AG09319 (cell line): ENCODE measurements around the gene PHETA1.

Experiments used
- DNase-seq: peaks from one replicate; pipeline ENCODE4 v3.0.0-alpha.2; 2010; ENCODE audit warnings: low read depth; ENCODE audit errors: extremely low read depth
- TF ChIP-seq, protein P1 (sequence below): IDR thresholded peaks from 2 replicates; pipeline ENCODE4 v1.5.1; 2011; ENCODE audit warnings: low read depth, mild to moderate bottlenecking, inconsistent platforms, low read length, moderate library complexity

The PHETA1 gene

DNA sequence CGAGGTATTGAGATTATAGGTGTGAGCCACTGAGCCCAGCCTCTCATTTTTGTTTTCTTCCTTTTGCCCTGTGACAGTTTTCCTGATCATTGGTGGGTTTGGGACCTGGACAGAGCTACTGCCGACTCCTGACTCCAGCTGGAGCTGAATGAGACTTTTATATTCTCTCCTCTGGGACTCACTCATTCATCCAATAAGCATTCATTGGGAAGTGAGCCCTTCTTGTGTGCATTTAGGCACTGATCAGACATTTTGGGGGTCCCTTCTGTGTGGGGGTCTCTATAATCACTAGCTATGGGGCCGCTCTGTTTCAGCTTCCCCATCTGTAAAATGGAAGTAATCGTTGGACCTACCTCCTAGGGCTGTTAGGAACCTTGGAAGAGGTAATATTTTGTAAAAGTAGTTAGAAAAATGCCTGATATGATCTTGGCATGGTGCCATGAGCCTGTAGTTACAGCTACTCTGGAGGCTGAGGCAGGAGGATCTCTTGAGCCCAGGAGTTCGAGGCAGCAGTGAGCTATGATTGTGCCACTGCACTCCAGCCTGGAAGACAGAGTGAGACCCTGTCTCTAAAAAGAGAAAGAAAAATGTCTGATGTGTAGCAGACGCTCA is 44.0 kb upstream of the PHETA1 start:
- DNase-seq: no peak
- TF ChIP-seq, protein P1, sequence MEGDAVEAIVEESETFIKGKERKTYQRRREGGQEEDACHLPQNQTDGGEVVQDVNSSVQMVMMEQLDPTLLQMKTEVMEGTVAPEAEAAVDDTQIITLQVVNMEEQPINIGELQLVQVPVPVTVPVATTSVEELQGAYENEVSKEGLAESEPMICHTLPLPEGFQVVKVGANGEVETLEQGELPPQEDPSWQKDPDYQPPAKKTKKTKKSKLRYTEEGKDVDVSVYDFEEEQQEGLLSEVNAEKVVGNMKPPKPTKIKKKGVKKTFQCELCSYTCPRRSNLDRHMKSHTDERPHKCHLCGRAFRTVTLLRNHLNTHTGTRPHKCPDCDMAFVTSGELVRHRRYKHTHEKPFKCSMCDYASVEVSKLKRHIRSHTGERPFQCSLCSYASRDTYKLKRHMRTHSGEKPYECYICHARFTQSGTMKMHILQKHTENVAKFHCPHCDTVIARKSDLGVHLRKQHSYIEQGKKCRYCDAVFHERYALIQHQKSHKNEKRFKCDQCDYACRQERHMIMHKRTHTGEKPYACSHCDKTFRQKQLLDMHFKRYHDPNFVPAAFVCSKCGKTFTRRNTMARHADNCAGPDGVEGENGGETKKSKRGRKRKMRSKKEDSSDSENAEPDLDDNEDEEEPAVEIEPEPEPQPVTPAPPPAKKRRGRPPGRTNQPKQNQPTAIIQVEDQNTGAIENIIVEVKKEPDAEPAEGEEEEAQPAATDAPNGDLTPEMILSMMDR: no peak

DNA sequence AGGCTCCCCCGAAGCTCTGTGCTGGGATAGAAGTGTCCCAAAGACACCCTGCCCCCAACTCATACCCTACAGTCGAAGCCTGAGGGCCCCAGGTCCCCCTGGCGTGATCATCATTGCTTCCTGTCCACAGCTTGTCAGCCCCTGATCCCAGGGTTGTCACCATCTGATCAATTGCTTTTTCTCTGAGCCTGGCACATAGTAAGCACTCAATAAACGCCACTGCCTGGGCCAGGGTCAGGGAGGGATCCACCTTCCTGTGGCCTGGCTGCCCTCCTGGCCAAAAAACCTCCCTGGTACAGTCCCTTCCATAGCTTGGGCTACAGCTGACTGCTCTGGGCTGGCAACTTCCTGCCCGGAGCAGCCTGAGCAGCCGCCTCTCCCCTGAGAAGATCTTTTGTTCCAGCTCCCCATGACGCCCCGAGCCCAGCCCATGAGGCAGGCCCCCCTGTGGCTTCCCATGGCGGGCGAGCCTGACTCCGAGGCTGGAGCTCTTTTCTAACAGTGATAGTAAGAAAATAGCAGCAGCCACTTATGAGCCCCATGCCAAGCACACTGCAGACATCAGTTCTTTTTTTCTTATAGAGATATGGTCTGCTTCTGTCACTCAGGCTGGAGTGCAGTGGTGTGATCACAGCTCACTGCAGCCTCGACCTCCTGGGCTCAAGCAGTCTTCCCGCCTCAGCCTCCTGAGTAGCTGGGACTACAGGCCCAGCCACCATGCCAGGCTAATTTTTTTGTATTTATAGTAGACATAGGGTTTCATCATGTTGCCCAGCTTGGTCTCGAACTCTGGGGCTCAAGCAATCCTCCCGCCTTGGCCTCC is 43.3 kb upstream of the PHETA1 start:
- TF ChIP-seq, protein P1: no peak
- no peak for DNase-seq

DNA sequence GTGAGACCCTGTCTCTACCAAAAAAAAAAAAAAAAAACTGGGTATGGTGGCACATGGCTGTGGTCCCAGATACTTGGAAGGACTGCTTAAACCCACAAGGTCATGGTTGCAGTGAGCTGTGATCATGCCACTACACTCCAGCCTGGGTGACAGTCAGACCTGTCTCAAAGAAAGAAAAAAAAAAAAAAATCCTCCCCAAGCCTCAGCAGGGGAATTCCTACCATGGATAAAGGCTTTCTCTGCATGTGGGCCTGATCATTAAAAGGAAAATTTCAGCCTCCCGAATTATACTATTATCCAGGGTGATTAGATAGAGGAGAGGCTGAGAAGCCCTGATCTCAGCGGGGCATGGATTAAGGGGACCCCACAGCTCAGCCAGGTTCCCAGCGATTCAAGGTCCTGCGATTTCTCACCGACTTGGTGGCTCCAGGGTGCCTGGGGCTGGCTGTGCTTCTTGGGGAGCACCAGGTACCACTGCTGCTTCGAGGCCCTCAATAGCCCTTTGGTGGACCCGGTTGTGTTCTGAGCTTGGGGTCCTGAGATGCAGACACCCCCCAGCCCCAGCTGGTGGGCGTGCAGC is 42.4 kb upstream of the PHETA1 start:
- no peak for DNase-seq
- TF ChIP-seq, protein P1: no peak

DNA sequence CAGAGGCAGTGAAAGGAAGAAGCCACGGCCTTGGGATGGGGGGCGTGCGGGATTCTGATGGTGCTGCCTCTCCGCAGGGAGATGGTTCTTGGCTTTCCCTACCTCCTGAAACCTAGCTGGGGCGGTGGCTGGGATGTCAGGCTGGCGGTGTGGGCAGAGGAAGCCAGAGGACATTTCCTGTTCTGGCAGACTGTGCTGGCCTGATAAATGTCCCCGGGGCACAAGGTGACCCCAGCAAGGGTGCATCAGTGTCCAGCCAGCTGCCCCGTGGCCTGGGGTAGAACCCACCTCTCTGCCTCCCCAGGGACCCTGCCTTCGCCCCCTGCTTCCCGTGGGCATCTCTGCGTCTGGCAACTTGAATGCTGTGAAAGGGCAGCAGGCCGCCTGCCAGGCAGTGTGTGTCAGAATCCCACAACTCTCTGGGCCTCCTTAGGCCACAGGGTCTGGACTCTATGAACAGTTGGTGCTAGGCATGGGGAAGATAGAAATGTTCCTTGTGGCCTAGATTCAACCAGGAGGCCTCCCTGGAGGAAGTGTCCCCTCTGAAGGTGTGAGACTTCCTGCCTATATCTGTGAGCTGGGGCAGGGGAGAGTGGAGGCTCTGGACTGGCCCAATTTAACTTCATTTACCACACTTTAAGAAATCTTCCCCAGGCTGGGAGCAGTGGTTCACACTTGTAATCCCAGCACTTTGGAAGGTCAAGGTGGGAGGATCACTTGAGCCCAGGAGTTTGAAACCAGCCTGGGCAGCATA is 41.7 kb upstream of the PHETA1 start:
- TF ChIP-seq, protein P1: no peak
- DNase-seq: no peak

DNA sequence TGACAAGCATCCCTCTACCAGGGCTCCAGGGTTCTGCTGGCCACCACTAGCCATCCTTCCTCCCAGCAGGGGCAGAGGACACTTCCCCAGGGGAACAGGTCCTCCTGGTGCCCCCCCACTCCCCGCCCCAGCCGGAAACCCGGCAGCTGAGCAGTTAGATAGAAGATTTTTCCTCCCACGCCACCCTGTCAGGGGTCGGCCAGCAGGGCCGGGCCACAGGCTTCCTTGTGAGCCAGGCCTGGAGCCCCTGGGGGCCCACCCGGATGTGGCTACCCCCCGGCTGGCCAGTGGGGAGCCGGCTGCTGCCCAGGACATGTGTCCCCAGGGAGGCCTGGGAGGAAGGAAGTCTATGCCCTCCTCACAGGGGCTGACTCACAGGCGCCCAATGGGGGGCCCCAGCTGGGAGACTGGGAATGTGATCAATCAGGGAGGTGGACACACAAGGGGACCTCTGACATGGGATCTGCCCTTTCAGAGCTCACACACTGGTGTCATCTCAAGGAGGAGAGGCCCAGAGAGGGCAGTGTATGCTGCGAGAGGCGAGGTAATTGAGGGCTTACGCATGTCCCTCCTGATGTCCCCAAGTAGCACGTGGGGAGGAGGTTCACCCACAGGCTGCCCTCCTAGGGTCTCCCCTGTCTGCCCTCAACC is 41.0 kb upstream of the PHETA1 start:
- no peak for DNase-seq

DNA sequence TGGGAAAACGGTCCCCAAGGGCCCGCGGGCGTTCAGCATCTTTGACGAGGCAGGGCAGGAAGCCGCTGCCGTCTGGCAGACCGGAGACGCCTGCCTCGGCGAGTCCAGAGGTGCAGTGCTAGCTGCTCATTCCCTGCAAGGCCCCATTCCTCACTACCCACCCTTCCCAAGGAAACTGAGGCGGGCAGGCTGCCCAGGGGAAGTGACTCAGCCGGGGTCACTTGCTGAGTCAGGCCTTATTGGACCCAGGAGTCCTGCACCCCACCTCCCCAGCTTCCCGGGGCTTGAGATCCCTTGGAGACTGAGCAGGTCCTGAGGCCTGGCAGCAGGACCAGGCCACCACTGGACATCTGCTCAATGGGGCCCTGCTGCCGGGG is 40.5 kb upstream of the PHETA1 start:
- TF ChIP-seq, protein P1: no peak
- no peak for DNase-seq

More for the DNA sequence above, 41.0 kb upstream of the PHETA1 start:
- TF ChIP-seq, protein P1: no peak
